HepG2 (cell line): Measurements from ENCODE around the gene TFCP2L1.

Experiments
- ARNT2 ChIP-seq: sonication (generic); formaldehyde crosslinking; IDR thresholded peaks from 2 replicates; pipeline ENCODE4 v1.8.0; 2022; ENCODE audit warnings: mild to moderate bottlenecking, low read depth, missing genetic modification reagents, moderate library complexity
- E2F1 ChIP-seq: sonication (generic); formaldehyde crosslinking; IDR thresholded peaks from 2 replicates; pipeline ENCODE4 v1.5.0; 2020; ENCODE audit warnings: missing genetic modification reagents
- NFRKB ChIP-seq: fragments of 450-650 bp; IDR thresholded peaks from 2 replicates; pipeline ENCODE4 v1.6.1; 2017
- POLR2AphosphoS5 ChIP-seq: IDR thresholded peaks from 2 replicates; pipeline ENCODE4 v1.6.1; 2012; ENCODE audit warnings: low read depth, low read length
- TAF1 ChIP-seq: sonication (generic); formaldehyde crosslinking; IDR thresholded peaks from 2 replicates; pipeline ENCODE4 v1.4.0; 2020; ENCODE audit warnings: missing genetic modification reagents
- ZNF292 ChIP-seq: sonication (generic); formaldehyde crosslinking; IDR thresholded peaks from 2 replicates; pipeline ENCODE4 v1.8.1; 2022; ENCODE audit warnings: mild to moderate bottlenecking, low read depth, missing genetic modification reagents, borderline replicate concordance
- TF ChIP-seq, protein P1 (sequence below): sonication (generic); formaldehyde crosslinking; IDR thresholded peaks from 2 replicates; pipeline ENCODE4 v1.8.1; 2023; ENCODE audit warnings: missing genetic modification reagents, mild to moderate bottlenecking, borderline replicate concordance

DNA sequence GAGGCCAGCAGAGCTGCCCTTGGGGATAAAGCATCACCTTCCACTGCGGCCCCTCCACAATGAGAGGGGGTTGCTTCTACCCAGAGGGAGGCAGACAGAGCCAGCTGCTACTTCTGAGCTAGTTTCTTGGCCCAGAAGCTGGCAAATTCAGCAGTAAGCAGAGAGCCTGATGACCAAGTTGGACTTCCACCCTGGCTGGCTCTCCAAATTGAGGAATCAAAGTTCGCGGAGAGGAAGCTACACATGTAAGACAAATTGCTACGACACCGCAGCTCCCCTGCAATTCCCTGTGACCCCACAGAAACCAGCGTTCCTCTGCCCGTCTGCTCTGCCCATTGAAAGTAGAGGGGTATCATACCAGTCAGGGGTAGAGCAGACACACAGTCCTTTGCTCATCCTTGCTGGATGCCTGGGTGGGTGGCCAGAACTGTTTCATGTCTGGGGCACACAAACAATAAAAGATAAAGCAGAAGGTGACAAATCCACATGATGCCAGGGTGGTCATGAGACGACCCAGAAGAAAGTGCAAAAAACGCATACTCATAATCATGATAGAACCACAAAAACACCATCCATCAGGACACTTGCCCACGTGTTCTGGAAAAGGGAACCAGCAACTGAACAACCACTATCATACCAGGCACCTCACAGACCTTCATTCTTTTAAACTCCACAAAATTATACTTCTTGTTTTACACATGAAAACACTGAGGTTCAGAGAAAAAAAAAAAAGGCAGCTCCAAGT is 5.4 kb downstream of the TFCP2L1 start:
- TF ChIP-seq E2F1 (CRISPR knock-in tag) (no peak), TAF1 (CRISPR knock-in tag) (no peak), ZNF292 (CRISPR knock-in tag) (no peak), NFRKB (no peak), ARNT2 (CRISPR knock-in tag) (no peak), POLR2AphosphoS5 (no peak)
- TF ChIP-seq, protein P1, sequence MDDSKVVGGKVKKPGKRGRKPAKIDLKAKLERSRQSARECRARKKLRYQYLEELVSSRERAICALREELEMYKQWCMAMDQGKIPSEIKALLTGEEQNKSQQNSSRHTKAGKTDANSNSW (CRISPR knock-in tag), result no peak
